GM19397 (cell line): ENCODE measurements around the gene JOSD2.
A peak's percentile ranks its signal among the peaks of the same experiment; 100 is the strongest.
"Not testable (repeated sequence)": the region's sequence is repeated elsewhere in the genome, so short reads cannot be mapped to it uniquely, and the experiment has no call there.

Experiments
- ATAC-seq: cut with Tn5 transposase; IDR thresholded peaks from one replicate; pipeline ENCODE4 v1.9.1; 2021; ENCODE audit warnings: mild to moderate bottlenecking, moderate library complexity; ENCODE audit not compliant: unreplicated experiment

Gene JOSD2

DNA sequence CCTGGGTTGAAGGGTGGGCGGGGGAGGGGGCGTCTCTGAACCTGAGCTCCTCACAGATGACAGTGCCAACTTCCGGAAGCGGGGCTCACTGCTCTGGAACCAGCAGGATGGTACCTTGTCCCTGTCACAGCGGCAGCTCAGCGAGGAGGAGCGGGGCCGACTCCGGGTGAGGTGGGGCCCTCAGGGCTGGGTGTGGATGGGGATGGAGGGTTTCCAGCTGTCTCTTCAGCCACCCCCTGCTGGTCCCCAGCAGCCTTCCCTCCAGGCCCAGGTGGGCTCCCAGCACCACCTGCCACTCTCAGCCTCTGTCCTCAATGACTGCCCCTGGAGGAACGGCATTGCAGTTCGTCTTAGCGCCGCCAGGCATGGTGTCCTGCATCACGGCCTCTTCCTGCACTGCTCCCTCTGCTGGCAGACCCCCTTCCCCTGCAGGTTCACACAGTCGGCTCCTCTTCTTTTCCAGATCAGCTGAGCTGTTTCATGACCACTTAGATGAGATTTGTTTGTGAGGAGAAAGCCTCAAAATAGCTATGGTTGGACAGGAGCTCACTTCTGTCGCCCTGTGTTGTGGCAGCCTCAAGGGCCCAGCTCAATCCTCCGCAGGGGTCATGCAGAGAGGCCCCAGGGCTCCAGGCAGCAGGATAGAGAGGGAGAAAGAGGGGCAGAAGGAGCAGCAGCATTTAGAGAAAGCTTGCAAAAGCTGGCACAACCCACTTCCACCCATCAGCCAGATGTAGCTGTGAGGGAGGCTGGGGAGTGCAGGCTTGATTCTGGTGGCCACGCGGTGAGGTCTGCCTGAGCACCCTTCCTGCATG lies 31.9 kb downstream of the JOSD2 start:
- ATAC-seq: no peak

DNA sequence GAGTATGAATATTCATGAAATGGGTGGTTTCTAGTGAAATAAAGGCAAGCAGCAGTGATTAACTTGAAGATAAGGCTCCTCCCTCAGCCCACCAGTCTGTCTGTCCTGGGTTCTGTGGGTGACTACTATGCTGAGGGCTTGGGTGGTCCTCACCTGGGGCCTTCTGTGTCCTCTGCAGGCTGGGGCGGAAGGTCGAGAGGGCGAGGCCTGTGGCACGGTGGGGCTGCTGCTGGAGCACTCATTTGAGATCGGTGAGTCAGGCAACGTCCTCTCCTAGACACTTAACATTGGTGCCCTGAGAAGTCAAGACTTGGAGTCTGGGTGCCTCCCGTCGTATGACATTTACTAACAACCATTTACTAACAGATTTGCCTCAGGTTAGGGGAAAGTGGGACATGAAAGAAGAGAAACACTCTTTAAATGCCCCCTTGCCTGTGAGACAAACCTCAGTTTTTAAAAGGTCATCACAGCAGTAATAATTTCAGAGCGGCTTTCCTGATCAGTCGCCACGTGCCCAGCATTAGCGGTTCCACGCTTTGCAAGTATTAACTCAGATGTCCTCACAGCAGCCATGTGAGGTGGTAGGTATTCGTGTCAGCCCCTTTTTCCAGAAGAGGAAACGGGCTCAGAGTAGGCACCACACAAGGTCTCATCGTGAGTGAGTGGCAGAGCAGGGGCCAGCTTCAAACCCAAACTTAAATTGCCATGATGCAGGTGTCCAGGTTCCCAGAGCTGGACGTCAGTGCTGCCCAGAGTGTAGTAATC lies 33.1 kb downstream of the JOSD2 start:
- no peak for ATAC-seq

DNA sequence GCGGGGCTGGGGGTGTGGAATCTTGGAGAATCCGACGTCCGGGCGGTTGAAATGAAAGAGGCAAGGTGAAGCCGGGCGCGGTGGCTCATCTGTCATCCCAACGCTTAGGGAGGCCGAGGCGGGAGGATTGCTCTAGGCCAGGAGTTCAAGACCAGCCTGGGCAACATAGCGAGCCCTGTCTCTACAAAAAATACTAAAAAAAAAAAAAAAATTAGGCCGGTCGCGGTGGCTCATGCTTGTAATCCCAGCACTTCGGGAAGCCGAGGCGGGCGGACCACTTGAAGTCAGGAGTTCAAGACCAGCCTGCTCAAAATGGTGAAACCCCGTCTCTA lies 34.1 kb downstream of the JOSD2 start:
- no peak for ATAC-seq

DNA sequence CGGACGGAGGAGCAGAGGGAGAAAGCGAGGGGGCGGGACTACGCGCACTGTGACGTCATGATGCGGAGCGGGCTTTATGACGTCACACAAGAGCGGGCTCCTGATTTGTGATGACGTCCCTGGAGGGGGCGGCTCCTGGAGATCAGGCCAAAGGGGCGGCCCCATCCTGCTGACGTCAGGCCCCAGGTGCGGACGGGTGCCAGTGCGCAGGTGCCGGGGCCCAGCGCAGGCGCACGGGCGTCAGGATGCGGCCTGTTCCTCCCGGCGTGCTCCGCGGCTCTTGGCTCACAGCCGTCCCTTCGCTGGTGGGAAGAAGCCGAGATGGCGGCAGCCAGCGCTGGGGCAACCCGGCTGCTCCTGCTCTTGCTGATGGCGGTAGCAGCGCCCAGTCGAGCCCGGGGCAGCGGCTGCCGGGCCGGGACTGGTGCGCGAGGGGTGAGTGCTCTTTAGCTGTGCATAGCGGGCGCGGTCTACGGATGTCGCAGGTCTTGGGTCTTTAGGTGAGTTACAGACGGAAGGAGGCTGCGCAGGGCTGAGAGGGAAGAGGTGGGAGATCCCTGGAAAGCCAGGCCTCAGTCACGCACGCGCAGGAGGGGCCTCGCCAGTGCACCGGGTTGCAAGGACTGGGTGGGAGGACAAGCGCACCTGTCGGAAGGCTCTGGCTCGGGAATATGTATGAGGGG lies 34.6 kb downstream of the JOSD2 start, which contains the start of the genes EMC10 and GARIN5A:
EMC10 (plus strand) TSS at position 284 of the 683 bp plus-strand sequence; CDS start at position 322, 38 bp downstream.
GARIN5A (minus strand) TSS at position 625 of the 683 bp plus-strand sequence; CDS start at position 165, 460 bp downstream.
- peak; percentile 86 for ATAC-seq

DNA sequence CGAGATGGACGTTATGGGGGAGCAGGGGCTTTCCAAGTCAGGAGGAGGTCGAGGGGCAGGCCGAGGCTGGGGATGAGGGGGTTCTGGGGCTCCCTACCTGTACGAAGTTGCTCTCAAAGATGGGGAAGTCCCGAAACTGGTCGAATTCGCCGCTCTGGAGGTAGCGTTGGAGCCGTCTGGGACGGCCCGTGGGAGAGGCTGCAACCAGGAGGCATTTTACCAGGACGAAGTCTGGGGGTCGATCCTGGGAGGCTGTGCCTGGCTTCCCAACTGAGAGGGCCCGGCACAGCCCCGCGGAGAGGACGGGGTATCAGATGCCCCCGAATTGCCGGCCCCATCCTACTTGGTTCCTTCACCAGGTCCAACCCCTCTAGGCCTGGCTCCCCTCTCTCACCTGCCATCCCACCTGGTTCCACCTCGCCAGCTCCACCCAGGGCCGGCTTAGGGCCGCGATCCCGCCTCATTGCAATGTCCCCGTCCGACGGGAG lies 35.2 kb downstream of the JOSD2 start:
- ATAC-seq: no peak

DNA sequence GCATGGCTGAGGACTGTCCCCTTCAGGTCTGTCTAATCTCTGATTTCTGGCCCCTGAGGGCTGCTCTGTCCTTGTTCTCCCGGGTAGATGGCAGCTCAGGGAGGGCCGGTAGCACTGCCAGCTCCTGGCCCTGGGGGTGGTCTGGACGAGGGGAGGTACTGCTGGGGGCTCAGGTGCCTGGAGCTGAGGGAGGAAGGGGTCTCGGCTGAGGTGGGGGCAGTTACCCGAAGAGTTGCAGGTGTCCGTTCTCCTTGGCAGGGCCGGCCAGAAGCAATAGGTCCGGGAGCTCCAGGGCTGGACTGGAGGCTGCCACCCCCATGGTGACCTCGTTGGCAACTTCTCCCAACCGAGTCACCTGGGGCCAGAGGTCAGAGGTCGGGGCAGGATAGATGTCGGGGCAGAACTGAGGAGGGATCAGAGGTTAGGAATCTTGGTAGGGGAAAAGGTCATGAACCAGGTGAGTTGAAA lies 35.9 kb downstream of the JOSD2 start:
- no peak for ATAC-seq

DNA sequence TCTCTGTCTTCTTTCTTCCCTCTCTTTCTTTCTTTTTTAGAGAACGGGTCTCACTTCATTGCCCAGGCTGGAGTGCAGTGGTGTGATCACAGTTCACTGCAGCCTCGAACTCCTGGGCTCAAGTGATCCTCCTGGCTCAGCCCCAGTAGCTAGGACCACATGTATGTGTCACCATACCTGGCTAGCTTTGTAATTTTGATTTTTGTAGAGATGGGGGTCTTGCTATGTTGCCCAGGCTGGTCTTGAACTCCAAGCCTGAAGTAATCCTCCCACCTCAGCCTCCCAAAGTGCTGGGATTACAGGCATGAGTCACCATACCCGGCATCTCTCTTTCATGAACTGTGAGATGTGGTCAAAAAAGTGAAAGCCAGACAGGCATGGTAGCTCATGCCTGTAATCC lies 37.7 kb downstream of the JOSD2 start:
- ATAC-seq: not testable (repeated sequence)

DNA sequence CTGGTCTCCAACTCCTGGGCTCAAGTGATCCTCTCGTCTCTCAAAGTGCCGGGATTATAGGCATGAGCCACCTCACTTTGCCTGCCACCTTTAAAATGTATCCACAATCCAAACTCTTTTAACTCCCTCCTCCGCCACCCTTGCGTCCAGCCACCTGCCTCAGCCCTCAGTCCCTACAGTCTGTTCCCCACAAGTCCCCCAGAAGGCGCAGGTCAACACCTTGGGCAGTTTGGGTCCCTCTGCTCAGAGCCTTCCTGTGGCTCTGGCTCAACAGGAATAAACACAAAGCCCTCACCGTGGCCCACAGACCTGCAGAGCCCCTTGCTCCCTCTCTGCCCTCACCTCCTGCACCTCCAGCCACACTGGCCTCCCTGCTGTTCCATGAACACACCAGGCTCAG lies 42.2 kb downstream of the JOSD2 start:
- no peak for ATAC-seq

DNA sequence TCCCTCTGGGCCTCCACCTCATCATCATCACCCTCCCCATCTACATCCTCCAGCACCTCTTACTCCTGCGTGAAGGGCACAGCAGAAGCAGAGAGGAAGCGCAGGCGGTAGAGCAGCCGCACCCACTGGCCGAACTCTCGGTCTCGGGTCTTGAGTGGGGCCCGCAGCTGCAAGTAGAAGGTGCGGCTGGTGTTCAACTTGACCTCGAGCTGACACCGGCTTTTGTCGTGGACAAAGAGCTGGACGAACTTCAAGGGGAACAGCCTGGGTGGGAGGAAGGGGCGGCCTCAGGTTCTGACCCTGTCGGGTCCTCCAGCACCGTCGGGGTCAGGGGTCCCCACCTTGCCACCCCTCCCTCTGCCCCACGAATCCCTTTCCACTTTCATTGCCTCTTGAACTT lies 43.4 kb downstream of the JOSD2 start:
- no peak for ATAC-seq

DNA sequence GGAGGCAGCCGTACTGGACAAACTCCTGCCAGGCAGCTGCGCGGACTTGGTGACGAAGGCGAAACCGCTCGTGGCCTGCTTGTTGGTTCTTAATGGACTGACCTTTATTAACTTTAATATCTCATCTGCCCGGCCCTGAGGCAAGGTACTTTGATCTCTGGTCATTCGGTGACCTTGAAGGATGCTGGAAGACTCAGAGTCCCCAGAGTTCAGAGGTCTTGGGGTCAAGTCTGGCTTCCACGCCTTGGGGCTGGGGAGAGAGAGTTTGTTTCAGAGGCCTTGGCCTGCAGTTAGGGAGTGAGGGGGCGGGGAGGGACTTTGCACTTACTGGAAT lies 44.3 kb downstream of the JOSD2 start:
- ATAC-seq: no peak

DNA sequence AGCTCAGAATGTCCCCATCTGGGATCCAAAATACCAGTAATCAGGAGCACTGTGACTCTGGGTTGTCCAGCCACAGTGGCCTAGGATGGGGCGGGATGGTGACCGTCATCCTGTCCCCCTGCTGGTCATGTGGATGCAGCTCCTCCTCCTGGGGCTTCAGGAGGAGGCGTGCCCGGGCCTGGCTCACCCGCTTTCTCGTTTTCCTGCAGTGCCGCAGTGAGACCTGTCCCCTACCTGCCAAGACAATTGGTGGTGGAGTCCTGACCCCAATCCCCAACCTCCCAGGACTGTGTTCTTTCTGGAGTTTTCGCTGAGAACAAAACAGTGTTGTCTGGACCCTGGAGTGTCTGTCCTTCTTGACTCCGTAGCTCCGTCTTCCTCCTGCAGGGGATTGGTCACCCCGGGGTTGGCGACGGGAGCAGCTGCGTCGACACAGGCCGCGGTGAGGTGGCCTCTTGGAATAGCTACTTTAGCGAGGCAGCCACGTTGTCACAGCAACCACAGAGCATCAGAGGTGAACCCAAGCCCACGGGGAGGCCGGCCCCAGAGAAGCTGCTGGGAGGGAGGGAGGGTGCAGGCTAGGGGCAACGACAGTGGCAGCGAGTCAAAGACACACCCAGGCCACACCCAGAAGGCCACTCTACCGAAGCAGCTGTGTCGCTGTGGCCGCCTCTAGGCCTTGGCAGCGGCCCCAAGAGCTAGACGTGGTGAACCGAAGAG lies 44.8 kb downstream of the JOSD2 start:
- no peak for ATAC-seq

DNA sequence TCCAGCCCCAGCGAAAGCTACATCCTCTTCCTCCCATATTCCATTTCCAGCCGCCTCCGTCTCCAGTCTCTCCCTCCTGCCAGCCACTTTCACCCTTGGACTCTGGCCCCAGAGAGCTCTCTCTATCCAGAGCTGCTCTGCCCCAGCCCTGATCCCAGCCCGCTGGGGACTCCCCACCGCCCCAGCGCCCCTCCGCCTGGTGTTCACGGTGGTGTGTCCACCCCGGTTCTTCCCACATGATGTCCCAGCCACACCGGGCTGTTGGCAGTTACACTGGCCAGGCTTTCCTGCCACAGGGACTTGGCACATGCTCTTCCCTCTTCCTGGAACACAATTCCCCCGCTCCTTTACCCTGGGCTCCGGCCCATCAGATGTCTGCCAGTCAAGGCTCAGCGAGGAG lies 46.0 kb downstream of the JOSD2 start:
- no peak for ATAC-seq

DNA sequence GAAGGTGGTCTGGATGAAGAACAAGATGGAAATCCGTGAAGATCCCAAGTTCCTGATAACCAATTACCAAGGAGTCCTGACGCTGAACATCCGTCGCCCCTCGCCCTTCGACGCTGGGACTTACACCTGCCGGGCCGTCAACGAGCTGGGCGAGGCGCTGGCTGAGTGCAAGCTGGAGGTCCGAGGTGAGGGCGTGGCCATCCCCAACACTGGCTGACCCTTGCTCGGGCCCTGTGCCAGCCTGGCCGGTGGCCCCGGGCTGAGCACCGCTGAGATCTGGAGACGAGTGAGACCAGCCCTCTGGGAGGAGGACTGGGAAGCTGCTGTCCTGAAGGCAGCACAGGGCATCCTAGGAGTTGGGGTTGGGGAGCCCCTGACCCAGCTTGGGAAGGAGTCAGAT lies 46.6 kb downstream of the JOSD2 start:
- no peak for ATAC-seq

DNA sequence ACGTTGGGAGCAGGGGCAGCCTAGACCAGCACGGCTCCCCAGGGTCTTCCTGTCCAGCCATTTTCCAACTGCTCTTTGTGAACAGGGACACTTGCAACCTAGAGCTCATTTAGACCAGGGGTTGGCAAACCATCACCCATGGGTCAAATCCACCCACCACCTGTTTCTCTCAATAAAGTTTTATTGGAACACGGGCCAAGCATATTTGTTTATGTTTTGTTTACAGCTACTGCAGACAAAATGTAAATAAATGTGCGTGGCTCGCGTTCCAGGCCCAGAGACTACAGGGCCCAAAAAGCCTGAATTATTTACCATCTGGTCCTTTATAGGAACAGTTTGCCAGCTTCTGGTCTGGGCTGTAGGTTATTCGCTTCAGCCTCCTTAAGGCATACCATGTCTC lies 48.0 kb downstream of the JOSD2 start:
- ATAC-seq: no peak

DNA sequence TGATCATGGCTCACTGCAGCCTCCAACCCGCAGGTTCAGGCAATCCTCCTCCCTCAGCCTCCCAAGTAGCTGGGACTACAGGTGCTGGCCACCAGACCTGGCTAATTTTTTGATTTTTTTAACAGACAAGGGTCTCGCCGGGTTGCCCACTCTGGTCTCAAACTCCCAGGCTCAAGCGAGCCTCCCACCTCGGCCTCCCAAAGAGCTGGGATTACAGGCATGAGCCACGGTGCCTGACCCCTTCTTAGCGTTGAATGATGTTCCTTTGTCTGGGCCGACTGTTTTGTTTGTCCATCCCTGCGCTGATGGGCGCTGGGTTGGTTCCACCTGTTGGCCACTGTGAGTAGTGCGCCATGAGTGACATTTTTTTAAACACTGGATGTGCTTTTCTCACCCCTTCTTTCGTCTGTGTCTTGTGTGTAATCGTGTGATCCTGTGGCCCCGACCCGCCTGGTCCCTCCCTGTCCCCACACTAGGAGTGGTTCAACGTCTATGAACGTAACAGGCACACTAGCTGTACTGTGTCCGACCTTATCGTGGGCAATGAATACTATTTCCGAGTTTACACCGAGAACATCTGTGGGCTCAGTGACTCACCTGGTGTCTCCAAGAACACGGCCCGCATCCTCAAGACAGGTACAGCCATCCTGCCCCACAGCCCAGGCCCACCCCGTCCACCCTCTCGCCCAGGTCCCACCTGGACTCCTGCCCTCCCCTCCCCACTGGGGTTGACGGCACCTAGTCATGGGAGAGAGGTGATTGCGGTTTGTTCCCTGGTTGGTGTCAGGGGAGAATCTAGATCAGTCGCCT lies 49.7 kb downstream of the JOSD2 start:
- no peak for ATAC-seq

DNA sequence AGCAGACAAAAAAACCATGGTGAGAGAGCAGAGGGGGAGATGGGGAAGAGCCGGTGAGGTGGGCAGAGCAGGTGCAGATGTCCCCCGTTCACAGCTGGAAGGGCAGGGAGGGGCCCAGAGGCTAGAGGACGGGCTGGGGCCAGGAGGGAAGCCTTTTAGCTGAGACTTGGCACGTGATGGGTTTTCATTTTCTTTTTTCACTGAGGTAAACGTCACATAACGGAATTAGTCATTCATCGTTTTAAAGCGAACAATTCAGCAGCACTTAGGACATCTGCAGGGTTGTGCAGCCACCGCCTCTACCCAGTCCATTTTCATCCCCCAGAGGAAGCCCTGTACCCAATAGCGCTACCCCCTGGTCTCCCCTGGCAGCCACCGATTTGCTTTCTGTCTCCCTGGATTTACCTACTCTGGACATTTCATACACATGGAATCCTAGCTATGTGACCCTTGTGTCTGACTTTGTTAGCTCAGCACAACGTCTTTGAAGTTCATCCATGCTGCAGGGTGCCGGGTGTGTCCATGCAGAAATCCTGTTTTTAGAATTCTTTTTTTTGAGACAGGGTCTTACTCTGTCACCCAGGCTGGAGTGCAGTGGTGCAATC lies 50.7 kb downstream of the JOSD2 start:
- ATAC-seq: peak; percentile 64

DNA sequence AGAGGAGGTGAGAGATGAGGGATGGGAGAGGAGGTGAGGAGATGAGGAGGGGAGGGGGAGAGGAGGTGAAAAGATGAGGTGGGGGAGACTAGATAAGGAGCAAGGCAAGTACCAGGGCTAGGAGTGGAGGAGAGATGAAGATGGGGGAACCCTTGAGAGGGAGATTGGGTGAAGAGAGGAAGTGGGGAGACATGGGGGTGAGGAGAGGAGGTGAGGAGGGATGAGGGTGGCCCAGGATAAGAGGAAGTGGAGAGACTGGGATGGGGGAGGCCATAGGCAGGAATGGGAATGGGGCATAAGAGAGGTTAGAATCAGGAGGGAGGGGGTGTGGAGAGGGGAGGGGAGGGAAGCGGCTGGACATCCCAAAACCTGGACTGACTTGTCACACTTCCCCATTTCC lies 51.4 kb downstream of the JOSD2 start:
- ATAC-seq: no peak

DNA sequence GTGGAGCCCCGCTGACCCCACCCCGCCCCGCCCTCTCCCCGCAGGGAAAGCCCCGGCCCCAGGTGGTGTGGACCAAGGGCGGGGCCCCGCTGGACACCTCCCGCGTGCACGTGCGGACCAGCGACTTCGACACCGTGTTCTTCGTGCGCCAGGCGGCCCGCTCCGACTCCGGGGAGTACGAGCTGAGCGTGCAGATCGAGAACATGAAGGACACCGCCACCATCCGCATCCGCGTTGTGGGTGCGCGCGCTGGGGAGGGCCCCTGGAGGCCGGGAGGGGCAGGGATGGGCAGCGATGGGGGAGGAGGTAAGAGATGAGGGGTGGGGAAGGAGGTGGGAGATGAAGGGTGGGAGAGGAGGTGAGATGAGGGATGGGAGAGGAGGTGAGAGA lies 51.9 kb downstream of the JOSD2 start:
- ATAC-seq: no peak

DNA sequence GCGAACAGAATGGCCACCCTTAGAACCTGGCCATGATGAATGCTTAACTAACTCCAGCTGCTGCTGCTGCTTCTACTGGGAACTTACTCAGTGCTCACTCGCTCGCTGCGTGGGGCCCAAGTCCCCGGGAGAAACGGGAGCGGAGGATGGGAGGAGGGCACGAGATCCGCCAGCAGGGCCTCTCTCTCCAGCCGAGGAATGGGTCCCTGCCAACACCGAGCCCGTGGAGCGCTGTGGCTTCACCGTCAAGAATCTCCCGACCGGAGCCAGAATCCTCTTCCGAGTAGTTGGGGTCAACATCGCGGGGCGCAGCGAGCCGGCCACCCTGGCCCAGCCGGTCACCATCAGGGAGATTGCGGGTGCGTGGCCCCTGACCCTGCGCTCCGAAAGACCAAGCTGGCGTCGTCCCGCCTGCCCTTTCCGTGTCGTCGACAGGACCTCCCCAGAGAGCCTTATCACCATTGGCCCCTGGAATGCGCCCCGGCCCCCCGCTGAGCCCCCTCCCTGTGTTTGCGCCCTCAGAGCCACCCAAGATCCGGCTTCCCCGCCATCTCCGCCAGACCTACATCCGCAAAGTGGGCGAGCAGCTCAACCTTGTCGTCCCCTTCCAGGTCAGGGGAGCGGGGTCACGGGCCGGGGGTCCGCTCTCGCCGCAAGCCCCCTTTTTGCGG lies 52.5 kb downstream of the JOSD2 start:
- ATAC-seq: no peak
